Measurements from ENCODE around the gene USP3.

GRCh38 chr15:63610209-63610841 is 105.9 kb downstream of the USP3 start:
- TF ChIP-seq, protein P1, sequence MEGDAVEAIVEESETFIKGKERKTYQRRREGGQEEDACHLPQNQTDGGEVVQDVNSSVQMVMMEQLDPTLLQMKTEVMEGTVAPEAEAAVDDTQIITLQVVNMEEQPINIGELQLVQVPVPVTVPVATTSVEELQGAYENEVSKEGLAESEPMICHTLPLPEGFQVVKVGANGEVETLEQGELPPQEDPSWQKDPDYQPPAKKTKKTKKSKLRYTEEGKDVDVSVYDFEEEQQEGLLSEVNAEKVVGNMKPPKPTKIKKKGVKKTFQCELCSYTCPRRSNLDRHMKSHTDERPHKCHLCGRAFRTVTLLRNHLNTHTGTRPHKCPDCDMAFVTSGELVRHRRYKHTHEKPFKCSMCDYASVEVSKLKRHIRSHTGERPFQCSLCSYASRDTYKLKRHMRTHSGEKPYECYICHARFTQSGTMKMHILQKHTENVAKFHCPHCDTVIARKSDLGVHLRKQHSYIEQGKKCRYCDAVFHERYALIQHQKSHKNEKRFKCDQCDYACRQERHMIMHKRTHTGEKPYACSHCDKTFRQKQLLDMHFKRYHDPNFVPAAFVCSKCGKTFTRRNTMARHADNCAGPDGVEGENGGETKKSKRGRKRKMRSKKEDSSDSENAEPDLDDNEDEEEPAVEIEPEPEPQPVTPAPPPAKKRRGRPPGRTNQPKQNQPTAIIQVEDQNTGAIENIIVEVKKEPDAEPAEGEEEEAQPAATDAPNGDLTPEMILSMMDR (conservative IDR thresholded peaks at IDR 0.05; ENCODE audit: low read length): peak; percentile 95
- no peak for TF ChIP-seq EZH2phosphoT487 (IDR thresholded peaks at IDR 0.05; ENCODE audit: borderline replicate concordance, low read depth, low read length)
